HCT116 (cell line): ENCODE results near the gene CFAP97D1. TPM values are rescaled to one million over a fixed set of nuclear protein-coding genes. Genes with fewer than 3 reads are reported as not detected.

Experiments used
- ATAC-seq: fragments of 200-7000 bp; cut with Tn5 transposase; 2 replicates; pipeline ENCODE4 v1.9.1; 2020; ENCODE audit warnings: mild to moderate bottlenecking, moderate library complexity
- BruUV-seq: library from RNA; stranded (reverse); fragments of 400-500 nt; replicated peaks from 2 replicates; lab custom pipeline; 2021; lab: Mats Ljungman, UMichigan
- CTCF ChIA-PET: fragments of 300-600 bp; sonication (Branson Sonifier 250); formaldehyde crosslinking; loops from one replicate; lab custom pipeline; 2021; ENCODE audit warnings: antibody characterized with exemption; lab: Charles Lee
- POLR2A ChIA-PET: fragments of 300-600, 350-600 bp; sonication (Branson Sonifier 250); formaldehyde crosslinking; loops from one replicate; lab custom pipeline; 2021; ENCODE audit warnings: antibody characterized with exemption; lab: Charles Lee
- RAD21 ChIA-PET, 2 experiments: fragments of 300-600 bp; sonication (Branson Sonifier 250); formaldehyde crosslinking; loops; one replicate each; lab custom pipeline; 2023; ENCODE audit warnings: low total read pairs in 2 of 2; ENCODE audit not compliant: uncharacterized antibody in 2 of 2, unreplicated experiment in 2 of 2, low non-redundant PET in 1 of 2; lab: Charles Lee
- DNase-seq: peaks from one replicate; pipeline ENCODE4 v3.0.0-alpha.2; 2010; ENCODE audit warnings: low read depth, low spot score
- H2AFZ ChIP-seq: fragments of 200-600 bp; shearing (Covaris generic), sonication (generic); 2 replicates; pipeline ENCODE4 v1.6.1; 2017; ENCODE audit warnings: low read depth, mixed run types, mixed read lengths, antibody characterized with exemption, low read length; ENCODE audit not compliant: poor library complexity, severe bottlenecking
- H3K27ac ChIP-seq: 2 replicates; pipeline ENCODE4 v1.5.1; 2012; ENCODE audit warnings: low read depth, low read length
- H3K27me3 ChIP-seq: fragments of 200-600 bp; sonication (generic); 2 replicates; pipeline ENCODE4 v1.6.1; 2016; ENCODE audit warnings: mixed run types, low read length, mixed read lengths; ENCODE audit not compliant: insufficient read depth
- H3K36me3 ChIP-seq, 2 experiments: fragments of 200-500 bp in 1 of 2; fragments of 200-600 bp in 1 of 2; sonication (Bioruptor generic) in 1 of 2; sonication (generic) in 1 of 2; 2 replicates each; pipeline versions ENCODE4 v1.5.1 to v1.6.1; 2014 to 2016; ENCODE audit warnings: low read length in 2 of 2, inconsistent platforms in 1 of 2, mixed read lengths in 1 of 2, mixed run types in 1 of 2; ENCODE audit not compliant: insufficient read depth in 2 of 2, control insufficient read depth in 1 of 2
- H3K4me1 ChIP-seq, 2 experiments: fragments of 200-600 bp in 1 of 2; sonication (generic) in 1 of 2; 2 replicates each; pipeline versions ENCODE4 v1.5.1 to v1.6.1; 2012 to 2017; ENCODE audit warnings: low read length in 2 of 2, inconsistent platforms in 1 of 2, mild to moderate bottlenecking in 1 of 2, mixed read lengths in 1 of 2, mixed run types in 1 of 2, moderate library complexity in 1 of 2; ENCODE audit not compliant: insufficient read depth in 2 of 2, control insufficient read depth in 1 of 2
- H3K4me2 ChIP-seq: fragments of 200-600 bp; sonication (generic); 2 replicates; pipeline ENCODE4 v1.6.1; 2017; ENCODE audit warnings: mixed run types, low read length, mixed read lengths
- H3K4me3 ChIP-seq, 2 experiments: fragments of 200-600 bp in 1 of 2; sonication (generic) in 1 of 2; replicated peaks in 1 of 2; 2 replicates each; pipeline ENCODE4 v1.5.1; 2011 to 2016; ENCODE audit warnings: low read length in 2 of 2, control low read depth in 1 of 2, low read depth in 1 of 2, mild to moderate bottlenecking in 1 of 2, mixed read lengths in 1 of 2, mixed run types in 1 of 2
- H3K79me2 ChIP-seq: fragments of 200-600 bp; sonication (generic); 2 replicates; pipeline ENCODE4 v1.6.1; 2017; ENCODE audit warnings: mild to moderate bottlenecking, mixed run types, low read length, moderate library complexity, mixed read lengths; ENCODE audit not compliant: insufficient read depth
- H3K9ac ChIP-seq: fragments of 200-600 bp; sonication (generic); 2 replicates; pipeline ENCODE4 v1.6.1; 2016; ENCODE audit warnings: low read length, mixed read lengths
- H3K9me2 ChIP-seq: fragments of 200-600 bp; sonication (generic), shearing (Covaris generic); 2 replicates; pipeline ENCODE4 v1.6.1; 2017; ENCODE audit warnings: mixed run types, mild to moderate bottlenecking, moderate library complexity; ENCODE audit not compliant: insufficient read depth
- H3K9me3 ChIP-seq, 2 experiments: fragments of 200-500 bp in 1 of 2; fragments of 200-600 bp in 1 of 2; sonication (Bioruptor generic) in 1 of 2; sonication (generic) in 1 of 2; 2 replicates each; pipeline ENCODE4 v1.6.1; 2014 to 2017; ENCODE audit warnings: low read length in 2 of 2, mixed read lengths in 2 of 2, inconsistent platforms in 1 of 2, low read depth in 1 of 2, mild to moderate bottlenecking in 1 of 2, mixed run types in 1 of 2, moderate library complexity in 1 of 2; ENCODE audit not compliant: control insufficient read depth in 1 of 2, insufficient read depth in 1 of 2
- H4K20me1 ChIP-seq: fragments of 200-600 bp; sonication (generic), shearing (Covaris generic); 2 replicates; pipeline ENCODE4 v1.6.1; 2017; ENCODE audit warnings: mixed run types, mild to moderate bottlenecking, moderate library complexity; ENCODE audit not compliant: insufficient read depth
- CBX3 ChIP-seq: IDR thresholded peaks from 2 replicates; pipeline ENCODE4 v1.6.1; 2012; ENCODE audit warnings: low read depth
- CEBPB ChIP-seq: IDR thresholded peaks from 2 replicates; pipeline ENCODE4 v1.6.1; 2012; ENCODE audit warnings: low read depth
- EGR1 ChIP-seq: IDR thresholded peaks from 2 replicates; pipeline ENCODE4 v1.6.1; 2012; ENCODE audit warnings: low read depth
- EZH2 ChIP-seq: fragments of 200-600 bp; sonication (generic); IDR thresholded peaks from 2 replicates; pipeline ENCODE4 v1.6.1; 2017; ENCODE audit warnings: antibody characterized with exemption, mixed run types
- JUND ChIP-seq: IDR thresholded peaks from 2 replicates; pipeline ENCODE4 v1.6.1; 2012
- POLR2AphosphoS5 ChIP-seq: IDR thresholded peaks from 2 replicates; pipeline ENCODE4 v1.6.1; 2011; ENCODE audit warnings: mild to moderate bottlenecking, low read depth, low read length, moderate library complexity
- RAD21 ChIP-seq: IDR thresholded peaks from 2 replicates; pipeline ENCODE4 v1.6.1; 2012; ENCODE audit warnings: low read depth, mild to moderate bottlenecking
- SIN3A ChIP-seq: IDR thresholded peaks from 2 replicates; pipeline ENCODE4 v1.6.1; 2012; ENCODE audit warnings: low read depth
- SP1 ChIP-seq: IDR thresholded peaks from 2 replicates; pipeline ENCODE4 v1.6.1; 2012; ENCODE audit warnings: low read depth
- SRF ChIP-seq: IDR thresholded peaks from 2 replicates; pipeline ENCODE4 v1.6.1; 2012; ENCODE audit warnings: low read depth
- ZFX ChIP-seq: fragments of 450-650 bp; IDR thresholded peaks from 2 replicates; pipeline ENCODE4 v1.6.1; 2017
- intact Hi-C: fragments of 100-400 bp; cut with micrococcal nuclease; formaldehyde crosslinking; loops from 2 replicates; pipeline ENCODE4 v1.10.0; 2022
- total RNA-seq: library from RNA; stranded (reverse); gene quantifications from one replicate; pipeline ENCODE4 v1.2.1, GENCODE V29; 2021; ENCODE audit not compliant: unreplicated experiment
- TF ChIP-seq, protein P1 (sequence below): IDR thresholded peaks from 2 replicates; pipeline ENCODE4 v1.6.1; 2012
- TF ChIP-seq, protein P2 (sequence below): IDR thresholded peaks from 2 replicates; pipeline ENCODE4 v1.6.1; 2011; ENCODE audit warnings: mild to moderate bottlenecking, low read length, moderate library complexity; ENCODE audit not compliant: insufficient replicate concordance; ENCODE audit errors: extremely low read depth

CFAP97D1 gene
- total RNA-seq, 1 experiment from 2014 or later, result 0.15 TPM

DNA sequence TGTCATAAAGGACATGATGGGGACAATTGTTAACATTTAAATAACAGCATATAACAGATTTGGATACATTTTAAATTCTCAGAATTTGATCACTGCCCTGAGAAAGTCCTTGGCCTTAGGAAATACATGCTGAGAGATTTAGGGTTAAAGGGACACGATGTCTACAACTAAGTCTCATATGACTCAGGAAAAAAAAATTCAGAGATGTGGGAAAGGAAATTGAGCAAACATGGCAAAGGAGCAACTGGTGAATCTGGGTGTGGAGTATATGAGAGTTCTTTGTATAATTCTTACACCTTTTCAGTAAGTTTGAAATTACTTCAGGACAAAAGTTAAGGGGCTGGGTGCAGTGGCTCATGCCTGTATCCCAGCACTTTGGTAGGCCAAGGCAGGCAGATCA is 34.5 kb downstream of the CFAP97D1 start (continued):
- TF ChIP-seq SIN3A, result no peak
- no peak for TF ChIP-seq ZFX
- no peak for TF ChIP-seq SRF
- TF ChIP-seq POLR2AphosphoS5, result no peak
- TF ChIP-seq JUND, result no peak
- TF ChIP-seq CBX3, result no peak
- TF ChIP-seq, protein P1, sequence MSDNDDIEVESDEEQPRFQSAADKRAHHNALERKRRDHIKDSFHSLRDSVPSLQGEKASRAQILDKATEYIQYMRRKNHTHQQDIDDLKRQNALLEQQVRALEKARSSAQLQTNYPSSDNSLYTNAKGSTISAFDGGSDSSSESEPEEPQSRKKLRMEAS, result no peak
- TF ChIP-seq EGR1, result no peak

DNA sequence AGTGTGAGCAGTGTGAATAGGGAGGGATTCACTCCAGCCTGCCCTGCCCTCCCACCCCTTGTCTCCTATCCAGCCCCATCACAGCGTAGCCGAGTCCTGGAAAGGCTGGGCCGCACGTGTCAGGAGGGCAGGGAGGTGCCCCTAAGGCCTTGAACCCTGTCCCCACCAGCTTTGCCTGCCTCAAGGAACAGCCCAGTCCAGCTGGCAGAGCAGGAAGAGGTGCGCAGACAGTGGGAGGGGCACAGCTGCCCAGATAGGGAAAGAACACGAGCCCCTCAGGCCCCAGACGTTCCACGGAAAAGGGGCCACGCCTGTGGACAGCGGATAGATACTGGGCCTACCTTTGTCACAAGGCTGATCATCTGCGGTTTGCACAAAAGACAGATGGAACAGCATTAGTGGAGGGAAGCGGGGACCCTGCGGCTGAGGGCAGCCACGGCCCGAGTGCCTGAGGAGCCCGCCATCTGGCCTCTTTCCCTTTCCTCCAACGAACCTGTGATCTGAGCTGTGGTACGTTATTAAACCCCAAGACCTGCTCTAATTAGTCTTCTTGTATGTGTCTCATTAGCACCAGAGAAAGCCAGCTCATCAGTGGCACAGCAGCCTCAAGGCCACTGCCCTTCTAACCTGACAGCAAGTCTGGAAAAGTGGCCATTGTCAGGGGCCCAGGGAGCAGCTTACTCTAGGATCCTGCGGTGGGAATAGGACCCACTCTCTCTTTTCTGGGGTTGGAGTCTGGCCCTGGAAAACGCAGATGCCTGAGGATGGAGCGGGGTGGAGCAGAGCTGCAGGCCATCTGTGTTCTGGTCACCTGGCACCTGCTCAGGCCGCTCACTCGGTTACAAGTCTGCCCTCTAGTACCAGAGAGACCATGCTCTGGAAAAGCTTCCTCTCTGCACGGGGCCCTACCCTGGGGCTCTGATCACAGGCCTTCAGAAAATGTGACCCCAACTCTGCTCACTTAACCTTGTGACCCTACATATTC is 36.4 kb downstream of the CFAP97D1 start:
- intact Hi-C loops, result no loop called here
- CTCF ChIA-PET, result no interaction called here

More for the DNA sequence above, 36.4 kb downstream of the CFAP97D1 start:
- ATAC-seq, result no peak
- RAD21 ChIA-PET, result no interaction called here
- Histone ChIP-seq H3K4me1 (peaks cover 0 to 9% of the 10 kb centered on the region in 2 experiments; a peak in 1 of 4 replicates), H3K4me2 (no peak overlapping the region), H3K9me2 (no peaks in the 10 kb centered on the region), H3K4me3 (no peak overlapping the region), H3K9me3 (no peaks in the 10 kb centered on the region), H4K20me1 (no peaks in the 10 kb centered on the region), H3K27ac (no peak overlapping the region), H3K27me3 (no peaks in the 10 kb centered on the region), H3K9ac (no peak overlapping the region), H2AFZ (no peak overlapping the region), H3K36me3 (peaks cover 4 to 20% of the 10 kb centered on the region in 2 experiments; a peak in 3 of 4 replicates), H3K79me2 (no peaks in the 10 kb centered on the region)
- TF ChIP-seq SIN3A (no peak), EZH2 (no peak), CEBPB (no peak), RAD21 (no peak), CBX3 (no peak), SP1 (no peak)
- TF ChIP-seq, protein P2, sequence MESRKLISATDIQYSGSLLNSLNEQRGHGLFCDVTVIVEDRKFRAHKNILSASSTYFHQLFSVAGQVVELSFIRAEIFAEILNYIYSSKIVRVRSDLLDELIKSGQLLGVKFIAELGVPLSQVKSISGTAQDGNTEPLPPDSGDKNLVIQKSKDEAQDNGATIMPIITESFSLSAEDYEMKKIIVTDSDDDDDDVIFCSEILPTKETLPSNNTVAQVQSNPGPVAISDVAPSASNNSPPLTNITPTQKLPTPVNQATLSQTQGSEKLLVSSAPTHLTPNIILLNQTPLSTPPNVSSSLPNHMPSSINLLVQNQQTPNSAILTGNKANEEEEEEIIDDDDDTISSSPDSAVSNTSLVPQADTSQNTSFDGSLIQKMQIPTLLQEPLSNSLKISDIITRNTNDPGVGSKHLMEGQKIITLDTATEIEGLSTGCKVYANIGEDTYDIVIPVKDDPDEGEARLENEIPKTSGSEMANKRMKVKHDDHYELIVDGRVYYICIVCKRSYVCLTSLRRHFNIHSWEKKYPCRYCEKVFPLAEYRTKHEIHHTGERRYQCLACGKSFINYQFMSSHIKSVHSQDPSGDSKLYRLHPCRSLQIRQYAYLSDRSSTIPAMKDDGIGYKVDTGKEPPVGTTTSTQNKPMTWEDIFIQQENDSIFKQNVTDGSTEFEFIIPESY, result no peak
- no TSS peak for BruUV-seq
- no peak for DNase-seq
- POLR2A ChIA-PET, result no interaction called here
